ENCODE results near the gene UBD.

DNA sequence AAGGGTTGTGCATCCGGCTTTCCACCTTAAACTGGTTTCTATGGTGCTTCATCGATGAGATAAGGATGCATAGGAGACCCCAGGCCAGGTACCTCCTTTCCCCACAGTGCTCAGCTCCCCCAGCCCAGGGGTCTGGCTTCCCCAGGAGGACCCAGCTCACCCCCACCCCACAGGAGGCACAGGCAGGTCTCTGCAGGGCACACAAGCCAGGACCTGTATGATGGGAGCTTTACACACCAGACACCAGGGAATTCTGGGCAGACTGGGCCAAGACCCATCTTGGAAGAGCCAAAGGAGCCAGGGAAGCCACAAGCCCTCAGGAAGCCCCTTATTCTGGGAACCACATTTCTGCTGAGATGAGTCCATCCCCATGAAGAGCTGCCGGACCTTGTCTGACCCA, 29.6 kb downstream of the UBD start:
- TF ChIP-seq CTCF (IDR thresholded peaks at IDR 0.05) (no peak), POLR2A (IDR thresholded peaks at IDR 0.05) (no peak)

Measured in lower leg skin (tissue), 3 donors.